ENCODE results near the gene ATP13A2.

- TF ChIP-seq POLR2AphosphoS5 (IDR thresholded peaks at IDR 0.05; ENCODE audit: low read depth, low read length) (no peak), CTCF (IDR thresholded peaks at IDR 0.05) (no peak), CHD2 (IDR thresholded peaks at IDR 0.05; ENCODE audit: low read length, partially characterized antibody) (no peak), ZBTB33 (IDR thresholded peaks at IDR 0.05; ENCODE audit: borderline replicate concordance, low read depth) (no peak), TEAD4 (IDR thresholded peaks at IDR 0.05; ENCODE audit: borderline replicate concordance, insufficient read depth) (no peak), TAF1 (IDR thresholded peaks at IDR 0.05; ENCODE audit: borderline replicate concordance, low read depth, low read length) (no peak), JUND (IDR thresholded peaks at IDR 0.05) (no peak), REST (IDR thresholded peaks at IDR 0.05; ENCODE audit: low read depth, low read length) (no peak), MAX (IDR thresholded peaks at IDR 0.05; ENCODE audit: low read depth) (no peak)
These were observed 42.6 kb downstream of the ATP13A2 start for GRCh38 chr1:16969057-16969611.
